HEK293 (cell line): ENCODE measurements around the gene LRRC4C.

Source experiments
- CTCF ChIA-PET: fragments of 350-600 bp; formaldehyde crosslinking; extraction: SDS; loops from one replicate; lab custom pipeline; 2021; ENCODE audit warnings: antibody characterized with exemption; lab: Yijun Ruan, JAX
- POLR2A ChIA-PET: fragments of 300-600 bp; formaldehyde crosslinking; extraction: SDS; loops from one replicate; lab custom pipeline; 2020; ENCODE audit warnings: antibody characterized with exemption, inconsistent platforms; lab: Yijun Ruan, JAX
- H3K27ac ChIP-seq: fragments of 200-500 bp; sonication (Bioruptor generic); 2 replicates; pipeline ENCODE4 v1.5.1; 2014; ENCODE audit warnings: low read depth, low read length, control low read depth, inconsistent platforms; ENCODE audit errors: extremely low read depth
- H3K36me3 ChIP-seq, 2 experiments: fragments of 200-500 bp in 1 of 2; sonication (Bioruptor generic) in 1 of 2; 1 replicate in 1 of 2; 2 replicates in 1 of 2; pipeline ENCODE4 v1.5.1; 2014 to 2017; ENCODE audit warnings: inconsistent platforms in 2 of 2, low read length in 2 of 2; ENCODE audit not compliant: control insufficient read depth in 2 of 2, insufficient read depth in 1 of 2
- H3K4me1 ChIP-seq: fragments of 200-500 bp; sonication (Bioruptor generic); 2 replicates; pipeline ENCODE4 v1.5.1; 2014; ENCODE audit warnings: mild to moderate bottlenecking, low read length, inconsistent platforms; ENCODE audit not compliant: control insufficient read depth, insufficient read depth
- H3K4me3 ChIP-seq: 2 replicates; pipeline ENCODE4 v1.5.1; 2011; ENCODE audit warnings: low read depth, mild to moderate bottlenecking, control low read depth, low read length, moderate library complexity
- H3K9me3 ChIP-seq: fragments of 200-500 bp; sonication (Bioruptor generic); 2 replicates; pipeline ENCODE4 v1.5.1; 2014; ENCODE audit warnings: low read depth, low read length, inconsistent platforms; ENCODE audit not compliant: control insufficient read depth, insufficient read depth
- ATF2 ChIP-seq: fragments of 450-650 bp; formaldehyde crosslinking; IDR thresholded peaks from 2 replicates; pipeline ENCODE4 v1.5.1; 2016; ENCODE audit warnings: missing biosample characterization, missing genetic modification characterization, low read depth
- SCRT1 ChIP-seq: fragments of 450-650 bp; formaldehyde crosslinking; IDR thresholded peaks from 2 replicates; pipeline ENCODE4 v1.5.1; 2016; ENCODE audit warnings: missing biosample characterization, missing genetic modification characterization, borderline replicate concordance
- ZBTB7A ChIP-seq: fragments of 450-650 bp; formaldehyde crosslinking; IDR thresholded peaks from 2 replicates; pipeline ENCODE4 v1.5.1; 2016; ENCODE audit warnings: low read depth, missing biosample characterization, missing genetic modification characterization
- ZIC2 ChIP-seq: fragments of 450-650 bp; formaldehyde crosslinking; IDR thresholded peaks from 2 replicates; pipeline ENCODE4 v1.5.1; 2016; ENCODE audit warnings: missing biosample characterization, missing genetic modification characterization
- ZNF140 ChIP-seq: fragments of 450-650 bp; formaldehyde crosslinking; IDR thresholded peaks from 2 replicates; pipeline ENCODE4 v1.5.1; 2016; ENCODE audit warnings: missing biosample characterization, missing genetic modification characterization
- ZNF18 ChIP-seq: fragments of 450-650 bp; formaldehyde crosslinking; IDR thresholded peaks from 2 replicates; pipeline ENCODE4 v1.5.1; 2016; ENCODE audit warnings: missing biosample characterization, missing genetic modification characterization
- ZNF19 ChIP-seq: fragments of 450-650 bp; formaldehyde crosslinking; IDR thresholded peaks from 2 replicates; pipeline ENCODE4; 2016; ENCODE audit warnings: missing biosample characterization, missing genetic modification characterization, low read depth
- ZNF280D ChIP-seq: fragments of 450-650 bp; formaldehyde crosslinking; IDR thresholded peaks from 2 replicates; pipeline ENCODE4 v1.5.1; 2016; ENCODE audit warnings: missing biosample characterization, missing genetic modification characterization
- ZNF311 ChIP-seq: fragments of 450-650 bp; formaldehyde crosslinking; IDR thresholded peaks from 2 replicates; pipeline ENCODE4 v1.5.1; 2017; ENCODE audit warnings: missing biosample characterization, missing genetic modification characterization, borderline replicate concordance
- ZNF530 ChIP-seq: fragments of 450-650 bp; formaldehyde crosslinking; IDR thresholded peaks from 2 replicates; pipeline ENCODE4 v1.5.1; 2016; ENCODE audit warnings: low read depth, missing biosample characterization, missing genetic modification characterization
- ZSCAN30 ChIP-seq: fragments of 450-650 bp; IDR thresholded peaks from 2 replicates; pipeline ENCODE4 v1.5.1; 2018; ENCODE audit warnings: missing biosample characterization, mild to moderate bottlenecking, missing genetic modification characterization, moderate library complexity
- TF ChIP-seq, protein P1 (sequence below): fragments of 450-650 bp; formaldehyde crosslinking; IDR thresholded peaks from 2 replicates; pipeline ENCODE4 v1.5.1; 2016; ENCODE audit warnings: missing biosample characterization, missing genetic modification characterization
- TF ChIP-seq, protein P2 (sequence below): fragments of 450-650 bp; formaldehyde crosslinking; IDR thresholded peaks from 2 replicates; pipeline ENCODE4 v1.5.1; 2016; ENCODE audit warnings: missing biosample characterization, missing genetic modification characterization, borderline replicate concordance
- TF ChIP-seq, protein P3 (sequence below): fragments of 450-650 bp; formaldehyde crosslinking; IDR thresholded peaks from 2 replicates; pipeline ENCODE4 v1.5.0; 2017; ENCODE audit warnings: missing biosample characterization, missing genetic modification characterization, borderline replicate concordance
- TF ChIP-seq, protein P4 (sequence below): fragments of 450-650 bp; formaldehyde crosslinking; IDR thresholded peaks from 2 replicates; pipeline ENCODE4 v1.5.1; 2016; ENCODE audit warnings: missing biosample characterization, missing genetic modification characterization

The LRRC4C gene

DNA sequence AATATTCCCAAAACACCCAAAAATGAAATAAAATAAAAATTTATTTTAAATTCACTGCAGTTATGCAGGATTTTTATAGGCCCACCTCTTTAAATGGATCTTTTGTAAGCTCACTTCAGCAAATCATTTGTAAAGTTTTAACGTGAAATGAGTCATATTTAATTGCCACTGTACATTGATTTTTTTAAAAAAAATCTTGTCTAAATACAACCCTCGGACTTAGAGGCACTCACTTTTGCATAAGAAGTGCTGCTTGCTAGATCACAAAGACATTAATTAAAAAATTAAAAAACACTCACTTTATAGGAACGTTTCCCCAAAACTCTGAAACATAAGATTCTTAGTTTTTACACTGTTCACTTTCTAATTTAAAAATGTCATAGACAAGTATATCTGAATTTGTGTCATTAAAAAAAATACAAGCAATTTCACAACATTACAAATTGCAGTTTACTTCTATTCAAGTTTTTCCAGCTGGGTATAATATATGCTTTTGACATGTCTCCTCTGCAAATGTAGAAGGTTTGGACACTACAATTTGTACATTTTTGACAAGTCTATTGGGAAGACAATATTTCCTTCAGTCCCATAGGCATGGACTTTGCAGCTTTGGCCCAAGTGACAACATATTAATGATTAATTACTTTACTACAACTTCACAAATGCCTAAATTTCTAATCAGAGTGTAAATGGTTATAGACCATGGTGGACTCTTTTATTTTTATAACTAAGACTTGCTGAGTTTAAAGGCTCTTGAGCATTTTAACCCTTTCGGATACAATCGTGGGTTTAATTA is 1088.4 kb downstream of the LRRC4C start:
- ChIA-PET CTCF (no interaction called here), POLR2A (no interaction called here)
- Histone ChIP-seq H3K4me1 (no peaks in the 10 kb centered on the region), H3K4me3 (no peak overlapping the region), H3K27ac (no peak overlapping the region), H3K36me3 (no peaks in the 10 kb centered on the region), H3K9me3 (no peaks in the 10 kb centered on the region)
- TF ChIP-seq ZNF19 (tag by site-specific recombination) = no peak
- TF ChIP-seq ZNF140 (tag by site-specific recombination) = no peak
- no peak for TF ChIP-seq ZSCAN30
- TF ChIP-seq ZNF530 = no peak
- TF ChIP-seq, protein P1, sequence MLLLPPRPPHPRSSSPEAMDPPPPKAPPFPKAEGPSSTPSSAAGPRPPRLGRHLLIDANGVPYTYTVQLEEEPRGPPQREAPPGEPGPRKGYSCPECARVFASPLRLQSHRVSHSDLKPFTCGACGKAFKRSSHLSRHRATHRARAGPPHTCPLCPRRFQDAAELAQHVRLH (tag by site-specific recombination) = no peak

GRCh38 chr11:40360206-40360798 is 1099.2 kb downstream of the LRRC4C start:
- Histone ChIP-seq H3K36me3 (no peaks in the 10 kb centered on the region), H3K27ac (no peak overlapping the region), H3K9me3 (no peaks in the 10 kb centered on the region), H3K4me1 (no peaks in the 10 kb centered on the region), H3K4me3 (no peak overlapping the region)
- ChIA-PET POLR2A (no interaction called here), CTCF (no interaction called here)
- TF ChIP-seq ZBTB7A (tag by site-specific recombination) (no peak), ZNF311 (tag by site-specific recombination) (no peak), ATF2 (tag by site-specific recombination) (no peak), SCRT1 (no peak)
- TF ChIP-seq, protein P2, sequence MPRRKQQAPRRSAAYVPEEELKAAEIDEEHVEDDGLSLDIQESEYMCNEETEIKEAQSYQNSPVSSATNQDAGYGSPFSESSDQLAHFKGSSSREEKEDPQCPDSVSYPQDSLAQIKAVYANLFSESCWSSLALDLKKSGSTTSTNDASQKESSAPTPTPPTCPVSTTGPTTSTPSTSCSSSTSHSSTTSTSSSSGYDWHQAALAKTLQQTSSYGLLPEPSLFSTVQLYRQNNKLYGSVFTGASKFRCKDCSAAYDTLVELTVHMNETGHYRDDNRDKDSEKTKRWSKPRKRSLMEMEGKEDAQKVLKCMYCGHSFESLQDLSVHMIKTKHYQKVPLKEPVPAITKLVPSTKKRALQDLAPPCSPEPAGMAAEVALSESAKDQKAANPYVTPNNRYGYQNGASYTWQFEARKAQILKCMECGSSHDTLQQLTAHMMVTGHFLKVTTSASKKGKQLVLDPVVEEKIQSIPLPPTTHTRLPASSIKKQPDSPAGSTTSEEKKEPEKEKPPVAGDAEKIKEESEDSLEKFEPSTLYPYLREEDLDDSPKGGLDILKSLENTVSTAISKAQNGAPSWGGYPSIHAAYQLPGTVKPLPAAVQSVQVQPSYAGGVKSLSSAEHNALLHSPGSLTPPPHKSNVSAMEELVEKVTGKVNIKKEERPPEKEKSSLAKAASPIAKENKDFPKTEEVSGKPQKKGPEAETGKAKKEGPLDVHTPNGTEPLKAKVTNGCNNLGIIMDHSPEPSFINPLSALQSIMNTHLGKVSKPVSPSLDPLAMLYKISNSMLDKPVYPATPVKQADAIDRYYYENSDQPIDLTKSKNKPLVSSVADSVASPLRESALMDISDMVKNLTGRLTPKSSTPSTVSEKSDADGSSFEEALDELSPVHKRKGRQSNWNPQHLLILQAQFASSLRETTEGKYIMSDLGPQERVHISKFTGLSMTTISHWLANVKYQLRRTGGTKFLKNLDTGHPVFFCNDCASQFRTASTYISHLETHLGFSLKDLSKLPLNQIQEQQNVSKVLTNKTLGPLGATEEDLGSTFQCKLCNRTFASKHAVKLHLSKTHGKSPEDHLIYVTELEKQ (tag by site-specific recombination) = no peak

GRCh38 chr11:40354121-40354520 is 1105.3 kb downstream of the LRRC4C start:
- Histone ChIP-seq H3K27ac (no peak overlapping the region), H3K36me3 (no peaks in the 10 kb centered on the region), H3K4me1 (no peaks in the 10 kb centered on the region), H3K9me3 (no peaks in the 10 kb centered on the region), H3K4me3 (no peak overlapping the region)
- ChIA-PET POLR2A (no interaction called here), CTCF (no interaction called here)
- TF ChIP-seq ZIC2 (tag by site-specific recombination) (no peak), ZNF18 (tag by site-specific recombination) (no peak), ZNF280D (tag by site-specific recombination) (no peak)
- TF ChIP-seq, protein P3, sequence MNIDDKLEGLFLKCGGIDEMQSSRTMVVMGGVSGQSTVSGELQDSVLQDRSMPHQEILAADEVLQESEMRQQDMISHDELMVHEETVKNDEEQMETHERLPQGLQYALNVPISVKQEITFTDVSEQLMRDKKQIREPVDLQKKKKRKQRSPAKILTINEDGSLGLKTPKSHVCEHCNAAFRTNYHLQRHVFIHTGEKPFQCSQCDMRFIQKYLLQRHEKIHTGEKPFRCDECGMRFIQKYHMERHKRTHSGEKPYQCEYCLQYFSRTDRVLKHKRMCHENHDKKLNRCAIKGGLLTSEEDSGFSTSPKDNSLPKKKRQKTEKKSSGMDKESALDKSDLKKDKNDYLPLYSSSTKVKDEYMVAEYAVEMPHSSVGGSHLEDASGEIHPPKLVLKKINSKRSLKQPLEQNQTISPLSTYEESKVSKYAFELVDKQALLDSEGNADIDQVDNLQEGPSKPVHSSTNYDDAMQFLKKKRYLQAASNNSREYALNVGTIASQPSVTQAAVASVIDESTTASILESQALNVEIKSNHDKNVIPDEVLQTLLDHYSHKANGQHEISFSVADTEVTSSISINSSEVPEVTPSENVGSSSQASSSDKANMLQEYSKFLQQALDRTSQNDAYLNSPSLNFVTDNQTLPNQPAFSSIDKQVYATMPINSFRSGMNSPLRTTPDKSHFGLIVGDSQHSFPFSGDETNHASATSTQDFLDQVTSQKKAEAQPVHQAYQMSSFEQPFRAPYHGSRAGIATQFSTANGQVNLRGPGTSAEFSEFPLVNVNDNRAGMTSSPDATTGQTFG (tag by site-specific recombination) = no peak
- TF ChIP-seq, protein P4, sequence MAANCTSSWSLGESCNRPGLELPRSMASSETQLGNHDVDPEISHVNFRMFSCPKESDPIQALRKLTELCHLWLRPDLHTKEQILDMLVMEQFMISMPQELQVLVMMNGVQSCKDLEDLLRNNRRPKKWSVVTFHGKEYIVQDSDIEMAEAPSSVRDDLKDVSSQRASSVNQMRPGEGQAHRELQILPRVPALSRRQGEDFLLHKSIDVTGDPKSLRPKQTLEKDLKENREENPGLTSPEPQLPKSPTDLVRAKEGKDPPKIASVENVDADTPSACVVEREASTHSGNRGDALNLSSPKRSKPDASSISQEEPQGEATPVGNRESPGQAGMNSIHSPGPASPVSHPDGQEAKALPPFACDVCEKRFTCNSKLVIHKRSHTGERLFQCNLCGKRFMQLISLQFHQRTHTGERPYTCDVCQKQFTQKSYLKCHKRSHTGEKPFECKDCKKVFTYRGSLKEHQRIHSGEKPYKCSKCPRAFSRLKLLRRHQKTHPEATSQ (tag by site-specific recombination) = no peak
